ENCODE results near the gene CCDC7.
"Not testable (repeated sequence)": the region's sequence is repeated elsewhere in the genome, so short reads cannot be mapped to it uniquely, and the experiment has no call there.

The CCDC7 gene

GRCh38 chr10:32890444-32890843, 444.5 kb downstream of the CCDC7 start:
- DNase-seq = no peak

- no peak for DNase-seq
Observed at GRCh38 chr10:32891261-32891660, 445.3 kb downstream of the CCDC7 start.

- DNase-seq = no peak
Observed at GRCh38 chr10:32893434-32893833, 447.5 kb downstream of the CCDC7 start.

- DNase-seq = no peak
Observed at GRCh38 chr10:32893916-32894664, 448.1 kb downstream of the CCDC7 start.

GRCh38 chr10:32895200-32895968, 449.4 kb downstream of the CCDC7 start:
- DNase-seq = not testable (repeated sequence)

GRCh38 chr10:32901815-32902214, 455.9 kb downstream of the CCDC7 start:
- DNase-seq = no peak

DNA sequence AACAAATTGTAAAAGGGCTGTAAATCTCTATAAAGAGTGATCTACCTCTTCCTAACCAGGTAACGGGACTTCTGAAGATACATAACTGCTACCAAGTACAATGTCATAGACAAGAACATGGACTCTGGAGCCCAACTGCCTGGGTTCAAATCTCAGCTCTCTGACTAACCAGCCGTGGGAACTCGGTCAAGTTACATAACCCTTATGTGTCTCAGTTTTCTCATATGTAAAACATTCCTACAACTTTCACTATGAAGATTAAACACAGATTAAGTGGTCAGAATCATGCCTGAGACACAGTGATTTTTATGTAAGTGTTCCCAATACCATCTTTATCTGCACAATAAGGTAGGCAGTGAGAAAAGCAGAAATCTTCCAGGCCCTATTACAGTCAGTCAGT, 459.5 kb downstream of the CCDC7 start:
- no peak for DNase-seq

DNA sequence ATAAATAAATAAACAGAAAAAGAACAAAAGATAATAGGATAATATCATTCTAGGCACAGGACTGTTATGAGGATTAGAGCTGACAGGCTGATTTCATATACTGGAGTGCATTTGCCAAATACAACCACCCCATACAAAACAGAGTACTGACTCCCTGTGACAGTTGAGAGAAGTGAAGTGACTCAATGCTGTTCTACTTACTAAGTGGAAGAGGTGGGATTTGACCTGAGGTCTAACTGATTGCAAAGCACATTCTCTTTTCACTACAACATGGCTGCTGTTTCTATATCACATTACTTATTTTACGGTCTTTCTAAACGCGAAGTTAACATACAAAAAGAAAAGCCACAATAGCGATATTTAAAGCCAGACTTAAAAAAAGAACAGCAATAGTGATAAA, 460.7 kb downstream of the CCDC7 start:
- DNase-seq = no peak

DNA sequence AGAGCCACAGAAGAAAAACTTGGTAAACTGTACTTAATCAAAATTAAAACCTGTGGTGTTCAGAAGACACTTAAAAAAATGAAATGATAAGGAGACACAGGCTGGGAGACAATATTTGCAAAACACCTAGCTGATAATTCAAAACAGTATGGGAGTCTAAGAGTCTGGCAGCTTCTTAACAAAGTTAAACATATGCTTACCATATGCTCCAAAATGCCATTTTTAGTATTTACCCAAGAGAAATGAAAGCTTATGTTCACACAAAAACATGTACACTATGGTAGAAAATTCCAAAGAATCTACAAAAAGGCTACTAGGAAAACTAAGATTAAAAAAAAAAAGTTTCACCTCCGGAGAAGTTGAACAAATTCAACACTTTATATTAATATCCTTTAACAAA, 463.5 kb downstream of the CCDC7 start:
- no peak for DNase-seq

DNA sequence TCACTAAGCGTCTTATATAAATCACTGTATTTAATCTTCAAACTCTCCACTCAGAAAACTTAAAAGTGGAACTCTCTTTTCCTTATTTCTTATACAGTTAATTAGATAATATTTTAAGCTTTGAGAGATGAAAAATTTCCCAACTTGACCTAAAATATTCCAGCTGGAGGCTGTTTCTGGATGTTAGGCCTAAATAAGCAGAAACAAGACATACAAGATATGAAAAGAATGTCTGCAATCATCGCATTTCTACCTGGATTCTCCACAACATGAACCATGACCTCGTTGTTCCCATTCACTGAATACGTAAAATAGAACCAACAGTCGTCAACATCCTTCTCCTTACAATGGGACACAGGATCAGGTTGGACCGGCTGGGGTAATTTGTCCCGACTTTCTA, 464.0 kb downstream of the CCDC7 start:
- DNase-seq = not testable (repeated sequence)

DNA sequence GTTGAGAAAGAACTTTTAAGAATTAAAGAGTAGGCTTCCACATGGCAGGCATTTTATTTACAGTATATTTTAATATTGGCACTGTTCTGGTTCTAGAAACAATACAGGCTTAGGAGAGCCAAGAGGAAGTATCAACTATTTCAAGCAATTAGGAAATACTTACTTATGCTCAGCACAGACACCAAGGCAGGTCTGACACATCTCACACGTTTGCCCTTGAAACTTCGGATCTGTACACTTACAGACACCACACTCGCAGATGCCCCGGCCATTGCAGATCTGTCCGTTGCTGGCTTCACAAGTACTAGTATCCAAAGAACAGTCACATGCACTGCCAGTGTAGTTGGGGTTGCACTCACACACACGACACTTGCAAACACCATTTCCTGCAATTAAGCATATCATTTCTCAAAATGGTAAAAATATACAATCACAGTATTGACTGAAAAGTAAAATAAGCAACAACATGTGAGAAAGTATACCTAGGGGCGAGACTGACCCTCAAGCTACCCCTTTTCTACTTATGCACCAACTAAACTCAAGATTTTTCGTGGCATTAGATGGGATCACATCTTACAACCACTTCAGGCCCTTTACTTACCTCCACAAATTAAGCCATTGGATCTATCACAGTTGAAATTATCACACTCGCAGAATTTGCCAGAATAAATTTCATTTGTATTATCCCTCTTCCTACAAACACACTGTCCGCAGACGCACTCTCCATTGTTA, 465.5 kb downstream of the CCDC7 start:
- DNase-seq = no peak

GRCh38 chr10:32917817-32918216, 471.9 kb downstream of the CCDC7 start:
- not testable (repeated sequence) for DNase-seq

- DNase-seq = no peak
Observed at GRCh38 chr10:32922170-32922569, 476.2 kb downstream of the CCDC7 start.

GRCh38 chr10:32923134-32923533, 477.2 kb downstream of the CCDC7 start:
- DNase-seq = no peak

GRCh38 chr10:32923849-32924248, 477.9 kb downstream of the CCDC7 start:
- no peak for DNase-seq

Data from activated CD4-positive, alpha-beta T cell treated with anti-CD3 and anti-CD28 coated beads, Interleukin-2, amount 50 U/mL, for 1 hour (primary cell).